HG03103 (cell line): ENCODE results near the gene TMEM208.

Experiments
- ATAC-seq: cut with Tn5 transposase; IDR thresholded peaks from one replicate; pipeline ENCODE4 v1.9.1; 2021; ENCODE audit warnings: low read depth; ENCODE audit not compliant: unreplicated experiment

Gene TMEM208

DNA sequence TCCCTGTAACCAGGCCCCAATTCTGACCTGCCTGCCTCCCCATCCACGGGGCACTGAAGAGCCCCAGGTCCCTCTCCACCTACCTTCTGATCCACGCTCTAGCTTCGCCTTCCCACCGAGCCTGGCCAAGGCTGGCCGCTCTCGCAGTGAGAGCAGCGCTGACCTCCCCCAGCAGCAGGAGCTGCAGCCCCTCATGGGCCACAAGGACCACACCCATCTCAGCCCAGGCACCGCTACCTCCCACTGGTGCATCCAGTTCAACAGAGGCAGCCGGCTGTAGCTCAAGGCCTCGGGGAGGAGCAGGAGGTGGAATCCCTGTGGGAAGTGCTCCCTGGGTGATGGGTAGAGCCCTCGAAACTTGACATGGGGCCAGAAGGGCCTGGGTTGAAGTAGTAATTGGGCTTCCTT, 44.0 kb downstream of the TMEM208 start:
- no peak for ATAC-seq

DNA sequence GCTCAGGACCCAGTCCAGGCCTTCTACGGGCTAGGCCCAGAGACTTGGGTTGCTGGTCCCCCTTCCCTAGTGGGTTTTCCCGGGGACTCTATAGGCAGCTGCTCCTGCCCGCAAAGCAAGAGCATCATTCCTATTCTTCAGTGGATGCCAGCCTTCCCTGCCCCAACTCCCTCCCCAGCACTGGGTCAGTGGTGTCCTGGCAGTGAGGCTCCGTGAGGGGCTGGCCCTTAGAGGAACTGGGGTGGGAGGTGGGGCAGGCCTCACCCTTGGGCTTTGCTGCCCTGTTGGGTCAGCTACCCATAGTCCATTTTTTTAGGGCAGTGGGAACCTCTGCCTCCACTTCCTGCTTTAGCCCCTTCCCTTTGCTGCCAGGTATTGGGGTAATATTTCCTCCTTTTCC, 44.5 kb downstream of the TMEM208 start:
- no peak for ATAC-seq

DNA sequence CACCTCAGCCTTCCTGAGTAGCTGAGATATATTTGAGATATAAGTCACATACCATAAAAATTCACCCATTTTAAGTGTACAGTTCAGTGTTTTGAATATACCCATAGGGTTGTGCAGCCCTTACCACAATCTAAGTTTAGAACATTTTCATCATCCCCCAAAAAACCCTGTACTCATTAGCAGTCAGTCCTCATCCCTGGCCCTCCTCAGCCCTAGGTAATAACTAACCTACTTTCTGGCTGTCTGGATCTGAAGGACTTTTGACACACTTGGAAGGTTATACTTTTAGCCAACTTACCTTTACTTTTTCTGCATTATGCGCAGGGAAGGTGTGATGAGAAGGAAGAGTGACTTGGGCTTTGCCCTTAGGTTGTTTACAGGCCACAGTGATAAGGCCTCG, 48.4 kb downstream of the TMEM208 start:
- ATAC-seq = no peak

DNA sequence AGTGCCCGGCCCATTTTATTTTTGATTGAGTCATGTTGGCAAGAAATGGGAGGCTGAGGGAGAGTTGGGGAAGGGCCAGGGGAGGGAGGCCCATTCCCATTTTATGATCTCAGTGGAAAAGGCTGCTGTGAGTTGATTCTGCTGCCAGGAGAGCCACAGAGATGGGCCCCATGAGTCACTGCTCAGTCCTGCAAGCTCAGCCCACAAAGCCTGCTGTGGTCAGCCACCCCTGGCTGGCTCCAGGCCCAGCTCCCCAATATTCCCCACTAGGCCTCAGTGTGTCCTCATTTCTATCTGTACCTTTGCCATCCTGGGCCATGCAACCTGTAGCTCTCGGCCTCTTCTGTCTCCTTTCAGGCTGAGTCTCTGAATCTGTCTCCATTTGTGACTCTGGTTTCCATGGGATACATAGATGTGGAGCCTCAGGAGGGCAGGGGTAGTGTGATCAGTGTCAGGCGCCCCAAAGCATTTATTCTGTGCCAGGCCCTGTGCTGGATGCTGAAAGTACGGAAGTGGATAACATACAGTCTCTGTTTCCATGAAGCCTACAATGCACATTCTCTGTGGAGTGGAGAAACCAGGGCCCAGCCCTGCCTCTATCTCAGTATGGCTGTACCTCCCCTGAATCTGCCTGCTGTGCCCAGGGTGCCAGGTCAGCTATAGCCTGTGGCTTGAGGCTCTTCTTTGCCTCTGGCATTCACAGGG, 50.5 kb downstream of the TMEM208 start:
- ATAC-seq = no peak

DNA sequence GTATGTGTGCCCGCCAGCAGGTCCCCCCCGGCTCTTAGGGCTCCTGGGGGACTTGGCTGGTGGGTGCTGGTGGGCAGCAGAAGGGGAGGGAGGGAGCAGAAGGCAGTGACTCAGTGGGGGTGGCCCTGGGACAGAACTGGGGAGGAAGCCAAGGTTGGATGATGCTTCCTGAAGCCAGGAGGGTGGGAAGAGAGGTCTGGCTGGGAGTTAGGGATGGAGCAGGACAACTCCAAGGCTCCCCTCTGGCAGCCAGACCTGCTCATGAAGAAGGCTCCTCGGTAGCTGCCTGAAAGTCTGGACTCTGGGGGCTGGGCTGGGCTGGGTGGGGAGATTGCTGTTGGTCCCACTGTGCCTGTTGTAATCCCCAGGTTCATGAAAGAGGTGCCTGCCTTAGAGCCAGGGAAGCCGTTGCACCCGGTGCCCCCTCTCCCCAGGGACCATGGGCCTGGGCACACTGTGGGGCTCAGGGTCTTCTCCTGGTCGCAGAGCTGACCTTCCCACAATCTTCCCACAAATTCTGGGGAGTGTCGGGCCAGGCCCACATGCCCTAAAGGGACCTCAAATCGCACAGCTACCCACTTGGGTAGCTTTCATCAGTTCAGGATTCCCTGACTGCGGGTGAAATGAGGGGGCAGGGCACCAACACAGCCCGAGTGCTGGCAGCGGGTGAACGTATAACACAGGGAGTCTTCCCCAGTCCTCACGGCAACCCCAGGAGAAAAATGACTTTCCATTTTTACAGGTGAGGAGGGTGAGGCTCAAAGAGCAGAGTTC, 51.3 kb downstream of the TMEM208 start:
- no peak for ATAC-seq
